CD14-positive monocyte (primary cell): ENCODE data around the gene CYB5A. TPM values are rescaled to one million over a fixed set of nuclear protein-coding genes. Genes with fewer than 3 reads are reported as not detected.
"Not testable (repeated sequence)": the region's sequence is repeated elsewhere in the genome, so short reads cannot be mapped to it uniquely, and the experiment has no call there.

Source experiments
- DNase-seq, 3 donors: peaks; one replicate each; pipeline ENCODE4 v3.0.0-alpha.2; 2011 to 2022
- H2AFZ ChIP-seq: 2 replicates; pipeline ENCODE4 v1.6.0; 2012; ENCODE audit warnings: mild to moderate bottlenecking, low read depth, low read length, inconsistent platforms; ENCODE audit not compliant: insufficient read depth, poor library complexity, severe bottlenecking
- H3K27ac ChIP-seq, 2 donors: 1 replicate in 1 of 2; 2 replicates in 1 of 2; pipeline ENCODE4 v1.5.1; 2012 to 2013; ENCODE audit warnings: low read length in 2 of 2, control low read depth in 1 of 2, inconsistent platforms in 1 of 2, low read depth in 1 of 2, mild to moderate bottlenecking in 1 of 2
- H3K27me3 ChIP-seq, 2 donors: one replicate each; pipeline versions ENCODE4 v1.6.0 to v1.6.1; 2011 to 2013; ENCODE audit warnings: low read length in 2 of 2; ENCODE audit not compliant: control insufficient read depth in 2 of 2, insufficient read depth in 2 of 2
- H3K36me3 ChIP-seq, 2 donors: replicated peaks in 1 of 2; 1 replicate in 1 of 2; 2 replicates in 1 of 2; pipeline versions ENCODE4 v1.5.1 to v1.6.1; 2012 to 2013; ENCODE audit warnings: low read length in 2 of 2, control low read depth in 1 of 2, inconsistent platforms in 1 of 2, mild to moderate bottlenecking in 1 of 2; ENCODE audit not compliant: insufficient read depth in 2 of 2, control insufficient read depth in 1 of 2
- H3K4me1 ChIP-seq, 2 donors: 1 replicate in 1 of 2; 2 replicates in 1 of 2; pipeline versions ENCODE4 v1.5.1 to v1.6.1; 2012 to 2013; ENCODE audit warnings: low read length in 2 of 2, control low read depth in 1 of 2, inconsistent platforms in 1 of 2, mild to moderate bottlenecking in 1 of 2, moderate library complexity in 1 of 2; ENCODE audit not compliant: insufficient read depth in 2 of 2, control insufficient read depth in 1 of 2
- H3K4me2 ChIP-seq: replicated peaks from 2 replicates; pipeline ENCODE3; 2012; ENCODE audit warnings: low read length, moderate library complexity, mild to moderate bottlenecking; ENCODE audit not compliant: poor library complexity, severe bottlenecking; ENCODE audit errors: extremely low read depth
- H3K4me3 ChIP-seq, 3 experiments: fragments of 200-600 bp in 1 of 3; sonication (generic) in 1 of 3; replicated peaks in 1 of 3; 1 replicate in 2 of 3; 2 replicates in 1 of 3; pipeline ENCODE4 v1.5.1; 2011 to 2013; ENCODE audit warnings: low read length in 3 of 3, mild to moderate bottlenecking in 3 of 3, control low read depth in 2 of 3, low read depth in 2 of 3, inconsistent platforms in 1 of 3, moderate library complexity in 1 of 3
- H3K79me2 ChIP-seq: 2 replicates; pipeline ENCODE4 v1.6.0; 2012; ENCODE audit warnings: mild to moderate bottlenecking, control low read depth, inconsistent platforms, low read length, moderate library complexity; ENCODE audit not compliant: insufficient read depth
- H3K9ac ChIP-seq: 2 replicates; pipeline ENCODE4 v1.6.0; 2017; ENCODE audit warnings: low read length, mild to moderate bottlenecking; ENCODE audit not compliant: insufficient read depth, poor library complexity, severe bottlenecking
- H3K9me3 ChIP-seq, 2 donors: replicated peaks in 1 of 2; 1 replicate in 1 of 2; 2 replicates in 1 of 2; pipeline versions ENCODE4 v1.5.1 to v1.6.1; 2012 to 2013; ENCODE audit warnings: low read length in 2 of 2, control low read depth in 1 of 2; ENCODE audit not compliant: control insufficient read depth in 1 of 2, insufficient read depth in 1 of 2
- H4K20me1 ChIP-seq: 2 replicates; pipeline ENCODE4 v1.6.0; 2012; ENCODE audit warnings: mild to moderate bottlenecking, low read length, control low read depth, moderate library complexity; ENCODE audit not compliant: insufficient read depth
- H3K27ac Mint-ChIP-seq, 7 donors: one replicate each; pipeline ENCODE4 v1.8.0; 2020; ENCODE audit warnings: mild to moderate bottlenecking in 7 of 7, mixed read lengths in 7 of 7, moderate library complexity in 6 of 7, inconsistent platforms in 2 of 7
- H3K27me3 Mint-ChIP-seq, 3 donors: one replicate each; pipeline ENCODE4 v1.8.0; 2021 to 2022; ENCODE audit warnings: low read depth in 3 of 3, mild to moderate bottlenecking in 3 of 3, mixed read lengths in 3 of 3, moderate library complexity in 3 of 3, inconsistent platforms in 1 of 3
- H3K36me3 Mint-ChIP-seq, 2 donors: one replicate each; pipeline ENCODE4 v1.8.0; 2020; ENCODE audit warnings: mixed read lengths in 2 of 2, inconsistent platforms in 1 of 2, mild to moderate bottlenecking in 1 of 2
- H3K4me1 Mint-ChIP-seq: one replicate; pipeline ENCODE4 v1.8.0; 2020; ENCODE audit warnings: mild to moderate bottlenecking, mixed read lengths
- H3K4me3 Mint-ChIP-seq, 2 donors: one replicate each; pipeline ENCODE4 v1.8.0; 2020; ENCODE audit warnings: mild to moderate bottlenecking in 2 of 2, mixed read lengths in 2 of 2, moderate library complexity in 1 of 2
- H3K9me3 Mint-ChIP-seq, 7 donors: one replicate each; pipeline ENCODE4 v1.8.0; 2020 to 2022; ENCODE audit warnings: mixed read lengths in 7 of 7, mild to moderate bottlenecking in 6 of 7, moderate library complexity in 6 of 7, inconsistent platforms in 2 of 7
- CTCF ChIP-seq: fragments of 200-600 bp; IDR thresholded peaks from one replicate; pipeline ENCODE4 v1.8.0; 2022; ENCODE audit warnings: antibody characterized with exemption, mild to moderate bottlenecking
- WGBS: methylation state at CpG from one replicate; pipeline ENCODE4 v1.1.5; 2013; ENCODE audit warnings: missing lambda C conversion rate; ENCODE audit not compliant: insufficient coverage; 5-methylcytosine and 5-hydroxymethylcytosine counted together
- intact Hi-C, 2 donors: fragments of 100-400 bp; cut with micrococcal nuclease; formaldehyde crosslinking; loops; one replicate each; pipeline versions ENCODE4 v1.15.0 to v1.15.1; 2023
- polyA plus RNA-seq, 3 donors: library from polyadenylated mRNA; depleted of rRNA in 1 of 3; unstranded in 2 of 3; stranded (reverse) in 1 of 3; fragments of 300-500 nt in 2 of 3; fragments of >200 nt in 1 of 3; fragmentation: Illumina TruSeq in 2 of 3; gene quantifications; 1 replicate in 2 of 3; 2 replicates in 1 of 3; pipeline ENCODE4 v1.2.3, GENCODE V29; 2012 to 2021

Gene CYB5A
- polyA plus RNA-seq, 3 donors = 19.0 to 27.6 (median 22.4) TPM

DNA sequence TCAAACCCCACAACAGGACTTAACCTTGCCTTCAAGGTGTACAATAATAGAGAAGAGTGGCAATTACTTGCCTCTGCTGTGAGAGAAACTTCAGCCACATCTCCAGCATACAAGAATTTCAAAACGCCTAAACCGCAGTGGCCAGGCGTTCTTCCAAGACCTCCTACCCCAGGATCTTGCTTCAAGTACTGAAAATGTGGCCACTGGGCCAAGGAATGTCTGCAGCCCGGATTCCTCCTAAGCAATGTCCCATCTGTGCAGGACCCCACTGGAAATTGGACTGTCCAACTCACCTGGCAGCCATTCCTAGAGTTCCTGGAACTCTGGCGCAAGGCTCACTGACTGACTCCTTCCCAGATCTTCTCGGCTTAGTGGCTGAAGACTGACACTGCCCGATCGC lies 2.8 kb upstream of the CYB5A start:
- Histone ChIP-seq H3K9me3 (no peaks in the 10 kb centered on the region), H3K79me2 (no peaks in the 10 kb centered on the region), H2AFZ (no peak overlapping the region), H3K27me3 (no peaks in the 10 kb centered on the region), H3K4me1 (peaks cover 14 to 21% of the 10 kb centered on the region in 2 donors), H3K36me3 (no peaks in the 10 kb centered on the region), H3K4me3 (no peak overlapping the region), H3K4me2 (no peak overlapping the region), H3K9ac (no peak overlapping the region), H3K27ac (no peak overlapping the region), H4K20me1 (no peaks in the 10 kb centered on the region)
- no peak for TF ChIP-seq CTCF
- WGBS = 98% methylated on average over 8 of the region's 8 CpGs
- no peak for DNase-seq
- H3K27ac Mint-ChIP-seq = no peak overlapping the region
- no peak overlapping the region for H3K4me3 Mint-ChIP-seq
- no peaks in the 10 kb centered on the region for H3K36me3 Mint-ChIP-seq
- H3K27me3 Mint-ChIP-seq = peaks cover 0 to 5% (median 3%) of the 10 kb centered on the region in 3 donors
- H3K4me1 Mint-ChIP-seq = peaks cover 19% of the 10 kb centered on the region
- H3K9me3 Mint-ChIP-seq = peaks cover 0 to 6% (median 2%) of the 10 kb centered on the region in 7 donors
- intact Hi-C loops = loop anchor here (5.0 kb wide), 3 partner anchors 42 to 203 kb away; partner anchors contain the start of genes CNDP2 (in 1 of the 2), FBXO15 (in 1 of the 2) and TIMM21 (in 1 of the 2)

- not testable (repeated sequence) for DNase-seq, H3K27ac ChIP-seq, H3K9me3 Mint-ChIP-seq, H3K4me3 ChIP-seq, H3K9ac ChIP-seq, H3K4me2 ChIP-seq, H3K4me3 Mint-ChIP-seq, H4K20me1 ChIP-seq, H3K27me3 Mint-ChIP-seq, H3K36me3 Mint-ChIP-seq, H3K79me2 ChIP-seq, H3K36me3 ChIP-seq, H3K9me3 ChIP-seq, H3K27me3 ChIP-seq
- WGBS = 100% methylated on average over 3 of the region's 3 CpGs
- peak overlapping the region in 1 of 7 donors; percentile 33 for H3K27ac Mint-ChIP-seq
- H3K4me1 ChIP-seq = peaks cover 14 to 29% of the 10 kb centered on the region in 2 donors
- H3K4me1 Mint-ChIP-seq = peaks cover 28% of the 10 kb centered on the region
- intact Hi-C loops = loop anchor here (5.0 kb wide), 3 partner anchors 41 to 204 kb away; partner anchors contain the start of genes CNDP2 (in 1 of the 2), FBXO15 (in 1 of the 2) and TIMM21 (in 1 of the 2)
- H2AFZ ChIP-seq = peak overlapping the region; percentile 87
Observed at GRCh38 chr18:74292982-74293381, 1.2 kb upstream of the CYB5A start.
